Measurements from ENCODE around the gene FRMD4A. TPM values are rescaled to one million over a fixed set of nuclear protein-coding genes. Genes with fewer than 3 reads are reported as not detected.

Gene FRMD4A
- total RNA-seq, 2 donors from 2014 or later: 0.35 to 0.50 TPM

GRCh38 chr10:13658871-13659685 is 671.6 kb downstream of the FRMD4A start:
- no peak for ATAC-seq (replicated peaks in 1 of 2)
- H3K4me1 Mint-ChIP-seq (ENCODE audit: low read depth): peaks cover 19% of the 10 kb centered on the region
- DNase-seq: no peak
- H3K27me3 Mint-ChIP-seq (ENCODE audit: low read depth): no peaks in the 10 kb centered on the region
- no peak overlapping the region for H3K4me3 Mint-ChIP-seq
- no peak overlapping the region for H3K27ac Mint-ChIP-seq
- H3K9me3 Mint-ChIP-seq: no peaks in the 10 kb centered on the region
- no peaks in the 10 kb centered on the region for H3K36me3 Mint-ChIP-seq (ENCODE audit: insufficient read depth in 2 of 2)

- no peak for DNase-seq
- no peaks in the 10 kb centered on the region for H3K27me3 Mint-ChIP-seq (ENCODE audit: low read depth)
- H3K9me3 Mint-ChIP-seq: no peaks in the 10 kb centered on the region
- ATAC-seq (replicated peaks in 1 of 2): peak in 1 of 2 donors; percentile 26
- no peak overlapping the region for H3K27ac Mint-ChIP-seq
- H3K4me1 Mint-ChIP-seq (ENCODE audit: low read depth): peaks cover 27% of the 10 kb centered on the region
- no peaks in the 10 kb centered on the region for H3K36me3 Mint-ChIP-seq (ENCODE audit: insufficient read depth in 2 of 2)
- H3K4me3 Mint-ChIP-seq: no peak overlapping the region
Measured at GRCh38 chr10:13658264-13658663, 672.5 kb downstream of the FRMD4A start.

GRCh38 chr10:13657101-13657680 is 673.5 kb downstream of the FRMD4A start:
- H3K9me3 Mint-ChIP-seq: no peaks in the 10 kb centered on the region
- ATAC-seq (replicated peaks in 1 of 2) (no peak), DNase-seq (no peak)
- no peak overlapping the region for H3K4me3 Mint-ChIP-seq
- H3K27ac Mint-ChIP-seq: no peak overlapping the region
- H3K27me3 Mint-ChIP-seq (ENCODE audit: low read depth): no peaks in the 10 kb centered on the region
- H3K4me1 Mint-ChIP-seq (ENCODE audit: low read depth): peaks cover 38% of the 10 kb centered on the region
- H3K36me3 Mint-ChIP-seq (ENCODE audit: insufficient read depth in 2 of 2): no peaks in the 10 kb centered on the region

GRCh38 chr10:13656337-13657100 is 674.2 kb downstream of the FRMD4A start:
- ATAC-seq (replicated peaks in 1 of 2) (no peak), DNase-seq (no peak)
- Mint-ChIP-seq H3K4me3 (no peak overlapping the region), H3K27me3 (ENCODE audit: low read depth) (no peaks in the 10 kb centered on the region), H3K27ac (no peak overlapping the region), H3K4me1 (ENCODE audit: low read depth) (peaks cover 45% of the 10 kb centered on the region), H3K36me3 (ENCODE audit: insufficient read depth in 2 of 2) (no peaks in the 10 kb centered on the region), H3K9me3 (no peaks in the 10 kb centered on the region)

- Mint-ChIP-seq H3K4me3 (no peak overlapping the region), H3K27me3 (ENCODE audit: low read depth) (no peaks in the 10 kb centered on the region), H3K9me3 (no peaks in the 10 kb centered on the region), H3K36me3 (ENCODE audit: insufficient read depth in 2 of 2) (no peaks in the 10 kb centered on the region), H3K4me1 (ENCODE audit: low read depth) (peaks cover 41% of the 10 kb centered on the region), H3K27ac (no peak overlapping the region)
- DNase-seq: no peak
- no peak for ATAC-seq (replicated peaks in 1 of 2)
Measured at GRCh38 chr10:13654846-13655245, 675.9 kb downstream of the FRMD4A start.

GRCh38 chr10:13654118-13654830 is 676.5 kb downstream of the FRMD4A start:
- no peak overlapping the region for H3K4me3 Mint-ChIP-seq
- H3K36me3 Mint-ChIP-seq (ENCODE audit: insufficient read depth in 2 of 2): no peaks in the 10 kb centered on the region
- ATAC-seq (replicated peaks in 1 of 2) (no peak), DNase-seq (no peak)
- no peaks in the 10 kb centered on the region for H3K27me3 Mint-ChIP-seq (ENCODE audit: low read depth)
- no peaks in the 10 kb centered on the region for H3K9me3 Mint-ChIP-seq
- H3K27ac Mint-ChIP-seq: no peak overlapping the region
- peaks cover 37% of the 10 kb centered on the region for H3K4me1 Mint-ChIP-seq (ENCODE audit: low read depth)

GRCh38 chr10:13652860-13653259 is 677.9 kb downstream of the FRMD4A start:
- no peak for DNase-seq
- H3K9me3 Mint-ChIP-seq: no peaks in the 10 kb centered on the region
- no peaks in the 10 kb centered on the region for H3K36me3 Mint-ChIP-seq (ENCODE audit: insufficient read depth in 2 of 2)
- peak overlapping the region; percentile 77 for H3K4me3 Mint-ChIP-seq
- no peaks in the 10 kb centered on the region for H3K27me3 Mint-ChIP-seq (ENCODE audit: low read depth)
- peaks cover 43% of the 10 kb centered on the region for H3K4me1 Mint-ChIP-seq (ENCODE audit: low read depth)
- ATAC-seq (replicated peaks in 1 of 2): peak; percentile 32 to 52
- H3K27ac Mint-ChIP-seq: no peak overlapping the region

- Mint-ChIP-seq H3K27me3 (ENCODE audit: low read depth) (no peaks in the 10 kb centered on the region), H3K4me3 (peak overlapping the region; percentile 77), H3K36me3 (ENCODE audit: insufficient read depth in 2 of 2) (no peaks in the 10 kb centered on the region), H3K9me3 (no peaks in the 10 kb centered on the region), H3K4me1 (ENCODE audit: low read depth) (peaks cover 43% of the 10 kb centered on the region), H3K27ac (peak overlapping the region; percentile 30)
- ATAC-seq (replicated peaks in 1 of 2) (peak; percentile 88 to 92), DNase-seq (peak; percentile 46 to 51)
Measured at GRCh38 chr10:13651969-13652720, 678.6 kb downstream of the FRMD4A start.

GRCh38 chr10:13650961-13651360 is 679.8 kb downstream of the FRMD4A start:
- Mint-ChIP-seq H3K4me1 (ENCODE audit: low read depth) (peaks cover 43% of the 10 kb centered on the region), H3K36me3 (ENCODE audit: insufficient read depth in 2 of 2) (peaks cover 0 to 2% of the 10 kb centered on the region in 2 donors), H3K27ac (no peak overlapping the region), H3K9me3 (no peaks in the 10 kb centered on the region), H3K4me3 (no peak overlapping the region), H3K27me3 (ENCODE audit: low read depth) (no peaks in the 10 kb centered on the region)
- DNase-seq: no peak
- no peak for ATAC-seq (replicated peaks in 1 of 2)

- Mint-ChIP-seq H3K9me3 (no peaks in the 10 kb centered on the region), H3K27ac (no peak overlapping the region), H3K36me3 (ENCODE audit: insufficient read depth in 2 of 2) (peaks cover 0 to 2% of the 10 kb centered on the region in 2 donors), H3K27me3 (ENCODE audit: low read depth) (no peaks in the 10 kb centered on the region), H3K4me1 (ENCODE audit: low read depth) (peaks cover 43% of the 10 kb centered on the region), H3K4me3 (no peak overlapping the region)
- DNase-seq: no peak
- no peak for ATAC-seq (replicated peaks in 1 of 2)
Measured at GRCh38 chr10:13649844-13650520, 680.7 kb downstream of the FRMD4A start.

GRCh38 chr10:13648425-13648824 is 682.3 kb downstream of the FRMD4A start:
- ATAC-seq (replicated peaks in 1 of 2) (no peak), DNase-seq (no peak)
- Mint-ChIP-seq H3K36me3 (ENCODE audit: insufficient read depth in 2 of 2) (peaks cover 0 to 2% of the 10 kb centered on the region in 2 donors), H3K4me3 (no peak overlapping the region), H3K9me3 (no peaks in the 10 kb centered on the region), H3K27ac (peak overlapping the region; percentile 35), H3K4me1 (ENCODE audit: low read depth) (peaks cover 34% of the 10 kb centered on the region), H3K27me3 (ENCODE audit: low read depth) (no peaks in the 10 kb centered on the region)

GRCh38 chr10:13644866-13645265 is 685.9 kb downstream of the FRMD4A start:
- Mint-ChIP-seq H3K27ac (no peak overlapping the region), H3K27me3 (ENCODE audit: low read depth) (no peaks in the 10 kb centered on the region), H3K36me3 (ENCODE audit: insufficient read depth in 2 of 2) (peaks cover 24 to 29% of the 10 kb centered on the region in 2 donors), H3K4me3 (no peak overlapping the region), H3K9me3 (peaks cover 18 to 21% of the 10 kb centered on the region in 2 donors), H3K4me1 (ENCODE audit: low read depth) (peaks cover 13% of the 10 kb centered on the region)
- ATAC-seq (replicated peaks in 1 of 2) (no peak), DNase-seq (no peak)
